Immature natural killer cell (primary cell): Measurements from ENCODE around the gene PHF1. TPM values are rescaled to one million over a fixed set of nuclear protein-coding genes. Genes with fewer than 3 reads are reported as not detected.

Source experiments
- DNase-seq, 3 donors: peaks; one replicate each; pipeline ENCODE4 v3.0.0; 2022; ENCODE audit warnings: mixed read lengths in 1 of 3
- H3K27ac Mint-ChIP-seq, 6 donors: one replicate each; pipeline ENCODE4 v1.8.0; 2020; ENCODE audit warnings: mixed read lengths in 6 of 6, mild to moderate bottlenecking in 5 of 6, inconsistent platforms in 4 of 6, moderate library complexity in 3 of 6
- H3K27me3 Mint-ChIP-seq, 3 donors: one replicate each; pipeline ENCODE4 v1.8.0; 2020 to 2021; ENCODE audit warnings: low read depth in 3 of 3, mild to moderate bottlenecking in 3 of 3, mixed read lengths in 3 of 3, moderate library complexity in 3 of 3, inconsistent platforms in 1 of 3
- H3K36me3 Mint-ChIP-seq, 3 donors: one replicate each; pipeline ENCODE4 v1.8.0; 2020; ENCODE audit warnings: mixed read lengths in 3 of 3, inconsistent platforms in 2 of 3, mild to moderate bottlenecking in 2 of 3
- H3K4me1 Mint-ChIP-seq, 2 donors: one replicate each; pipeline ENCODE4 v1.8.0; 2020; ENCODE audit warnings: inconsistent platforms in 2 of 2, mild to moderate bottlenecking in 2 of 2, mixed read lengths in 2 of 2, moderate library complexity in 1 of 2
- H3K4me3 Mint-ChIP-seq, 5 donors: one replicate each; pipeline ENCODE4 v1.8.0; 2020; ENCODE audit warnings: mild to moderate bottlenecking in 5 of 5, mixed read lengths in 5 of 5, inconsistent platforms in 3 of 5, moderate library complexity in 3 of 5
- H3K9me3 Mint-ChIP-seq, 6 donors: one replicate each; pipeline ENCODE4 v1.8.0; 2020; ENCODE audit warnings: mild to moderate bottlenecking in 6 of 6, mixed read lengths in 6 of 6, inconsistent platforms in 4 of 6, moderate library complexity in 3 of 6
- polyA plus RNA-seq, 3 donors: library from polyadenylated mRNA; unstranded; fragments of 300-500 nt; fragmentation: Illumina TruSeq; gene quantifications; one replicate each; pipeline ENCODE4 v1.2.3, GENCODE V29; 2021

PHF1 gene
- polyA plus RNA-seq, 3 donors from 2014 or later = 22.7 to 36.5 (median 29.8) TPM

- peaks cover 0 to 2% (median 0%) of the 10 kb centered on the region in 6 donors for H3K9me3 Mint-ChIP-seq
- H3K27ac Mint-ChIP-seq = peak overlapping the region; percentile 87 to 94 (median 92)
- no peak for DNase-seq
- H3K4me1 Mint-ChIP-seq = peaks cover 30 to 36% of the 10 kb centered on the region in 2 donors
- peak overlapping the region; percentile 89 to 97 (median 96) for H3K4me3 Mint-ChIP-seq
- H3K27me3 Mint-ChIP-seq = peaks cover 4 to 8% (median 7%) of the 10 kb centered on the region in 3 donors
- peaks cover 0 to 9% (median 0%) of the 10 kb centered on the region in 3 donors for H3K36me3 Mint-ChIP-seq
Measured at GRCh38 chr6:33453393-33454008, 42.7 kb downstream of the PHF1 start.

GRCh38 chr6:33454009-33454946 is 43.5 kb downstream of the PHF1 start, which contains the start of gene ZBTB9:
ZBTB9 (plus strand) TSS chr6:33454576; CDS start chr6:33455101, 525 bp downstream.
- H3K27me3 Mint-ChIP-seq = peaks cover 4 to 8% (median 7%) of the 10 kb centered on the region in 3 donors
- H3K27ac Mint-ChIP-seq = peak within 1 kb of the TSS; percentile 87 to 94 (median 92)
- H3K9me3 Mint-ChIP-seq = peaks cover 0 to 2% (median 0%) of the 10 kb centered on the region in 6 donors
- H3K4me3 Mint-ChIP-seq = peak within 1 kb of the TSS; percentile 89 to 97 (median 96)
- peaks cover 26 to 36% of the 10 kb centered on the region in 2 donors for H3K4me1 Mint-ChIP-seq
- peak; percentile 95 for DNase-seq
- H3K36me3 Mint-ChIP-seq = peaks cover 0 to 9% (median 0%) of the 10 kb centered on the region in 3 donors

GRCh38 chr6:33455051-33455450 is 44.2 kb downstream of the PHF1 start:
- peaks cover 0 to 2% (median 0%) of the 10 kb centered on the region in 6 donors for H3K9me3 Mint-ChIP-seq
- peak overlapping the region; percentile 87 to 94 (median 92) for H3K27ac Mint-ChIP-seq
- peaks cover 4 to 8% (median 7%) of the 10 kb centered on the region in 3 donors for H3K27me3 Mint-ChIP-seq
- peaks cover 0 to 9% (median 3%) of the 10 kb centered on the region in 3 donors for H3K36me3 Mint-ChIP-seq
- peak overlapping the region; percentile 89 to 97 (median 96) for H3K4me3 Mint-ChIP-seq
- no peak for DNase-seq
- peaks cover 26 to 36% of the 10 kb centered on the region in 2 donors for H3K4me1 Mint-ChIP-seq

GRCh38 chr6:33456156-33456555 is 45.3 kb downstream of the PHF1 start:
- Mint-ChIP-seq H3K27me3 (peaks cover 4 to 8% (median 7%) of the 10 kb centered on the region in 3 donors), H3K4me1 (peaks cover 26 to 36% of the 10 kb centered on the region in 2 donors), H3K36me3 (peaks cover 0 to 9% (median 3%) of the 10 kb centered on the region in 3 donors), H3K4me3 (peak overlapping the region in 2 of 5 donors; percentile 44 to 47), H3K27ac (peak overlapping the region in 1 of 6 donors; percentile 42), H3K9me3 (peaks cover 0 to 2% (median 0%) of the 10 kb centered on the region in 6 donors)
- DNase-seq = no peak

- Mint-ChIP-seq H3K36me3 (peaks cover 0 to 9% (median 6%) of the 10 kb centered on the region in 3 donors), H3K27me3 (peaks cover 4 to 10% (median 7%) of the 10 kb centered on the region in 3 donors), H3K4me1 (peaks cover 19 to 28% of the 10 kb centered on the region in 2 donors), H3K9me3 (peaks cover 0 to 2% (median 0%) of the 10 kb centered on the region in 6 donors), H3K4me3 (no peak overlapping the region), H3K27ac (no peak overlapping the region)
- no peak for DNase-seq
Measured at GRCh38 chr6:33458676-33459075, 47.9 kb downstream of the PHF1 start.

- Mint-ChIP-seq H3K4me3 (no peak overlapping the region), H3K27me3 (peaks cover 4 to 9% (median 6%) of the 10 kb centered on the region in 3 donors), H3K9me3 (peaks cover 0 to 2% (median 0%) of the 10 kb centered on the region in 6 donors), H3K36me3 (peaks cover 0 to 9% (median 8%) of the 10 kb centered on the region in 3 donors), H3K27ac (no peak overlapping the region), H3K4me1 (peaks cover 15 to 22% of the 10 kb centered on the region in 2 donors)
- DNase-seq = no peak
Measured at GRCh38 chr6:33459226-33459625, 48.4 kb downstream of the PHF1 start.

Other genes starting within 250 kb of the PHF1 start
- gene COL11A2, start 218.5 kb upstream of the PHF1 start, polyA plus RNA-seq = under 1 TPM in 2 of 3 donors, not detected in 1; 0.33 to 0.67 TPM
- gene RXRB, start 210.3 kb upstream of the PHF1 start, polyA plus RNA-seq = 10 to 100 TPM in 1 of 3 donors, 1 to 10 TPM in 2; 6.0 to 11.8 (median 6.9) TPM
- 10 to 100 TPM; 27.4 to 67.5 (median 45.4) TPM for gene SLC39A7, start 210.1 kb upstream of the PHF1 start, polyA plus RNA-seq
- gene HSD17B8, start 206.4 kb upstream of the PHF1 start, polyA plus RNA-seq = 10 to 100 TPM; 28.8 to 47.6 (median 34.3) TPM
- gene RING1, start 202.5 kb upstream of the PHF1 start, polyA plus RNA-seq = 1 to 10 TPM; 5.5 to 9.5 (median 9.2) TPM
- 10 to 100 TPM; 11.6 to 26.8 (median 16.8) TPM for gene VPS52, start 139.1 kb upstream of the PHF1 start, polyA plus RNA-seq
- gene RPS18, start 138.9 kb upstream of the PHF1 start, polyA plus RNA-seq = 1,000 to 10,000 TPM; 2,992 to 6,506 (median 3,113) TPM
- 10 to 100 TPM; 38.6 to 55.0 (median 44.1) TPM for gene B3GALT4, start 133.9 kb upstream of the PHF1 start, polyA plus RNA-seq
- 10 to 100 TPM; 59.4 to 81.6 (median 74.3) TPM for gene WDR46, start 121.8 kb upstream of the PHF1 start, polyA plus RNA-seq
- gene PFDN6, start 121.4 kb upstream of the PHF1 start, polyA plus RNA-seq = 10 to 100 TPM; 25.7 to 55.6 (median 49.2) TPM
- gene RGL2, start 112.1 kb upstream of the PHF1 start, polyA plus RNA-seq = 10 to 100 TPM in 1 of 3 donors, 1 to 10 TPM in 2; 5.9 to 14.7 (median 8.0) TPM
- 100 to 1,000 TPM; 303 to 707 (median 457) TPM for gene TAPBP, start 96.9 kb upstream of the PHF1 start, polyA plus RNA-seq
- gene ZBTB22, start 93.3 kb upstream of the PHF1 start, polyA plus RNA-seq = 10 to 100 TPM; 14.5 to 18.1 (median 14.7) TPM
- 100 to 1,000 TPM in 1 of 3 donors, 10 to 100 TPM in 2; 71.6 to 159 (median 75.1) TPM for gene DAXX, start 88.1 kb upstream of the PHF1 start, polyA plus RNA-seq
- 1 to 10 TPM in 2 of 3 donors, not detected in 1; 2.2 to 3.7 TPM for gene KIFC1, start 19.2 kb upstream of the PHF1 start, polyA plus RNA-seq
- 100 to 1,000 TPM; 367 to 404 (median 404) TPM for gene CUTA, start 7.1 kb downstream of the PHF1 start, polyA plus RNA-seq
- gene SYNGAP1, start 9.1 kb downstream of the PHF1 start, polyA plus RNA-seq = under 1 TPM; 0.02 to 0.32 (median 0.20) TPM
- 1 to 10 TPM; 1.2 to 7.0 (median 3.0) TPM for gene ZBTB9, start 43.6 kb downstream of the PHF1 start, polyA plus RNA-seq
- gene BAK1, start 169.3 kb downstream of the PHF1 start, polyA plus RNA-seq = 10 to 100 TPM; 26.6 to 46.6 (median 32.4) TPM
- gene ITPR3, start 210.3 kb downstream of the PHF1 start, polyA plus RNA-seq = 1 to 10 TPM in 2 of 3 donors, under 1 TPM in 1; 0.02 to 7.2 (median 1.1) TPM